ENCODE results near the gene NANOS2. TPM values are rescaled to one million over a fixed set of nuclear protein-coding genes. Genes with fewer than 3 reads are reported as not detected.

NANOS2 gene
- total RNA-seq, 4 donors from 2014 or later, result not detected

DNA sequence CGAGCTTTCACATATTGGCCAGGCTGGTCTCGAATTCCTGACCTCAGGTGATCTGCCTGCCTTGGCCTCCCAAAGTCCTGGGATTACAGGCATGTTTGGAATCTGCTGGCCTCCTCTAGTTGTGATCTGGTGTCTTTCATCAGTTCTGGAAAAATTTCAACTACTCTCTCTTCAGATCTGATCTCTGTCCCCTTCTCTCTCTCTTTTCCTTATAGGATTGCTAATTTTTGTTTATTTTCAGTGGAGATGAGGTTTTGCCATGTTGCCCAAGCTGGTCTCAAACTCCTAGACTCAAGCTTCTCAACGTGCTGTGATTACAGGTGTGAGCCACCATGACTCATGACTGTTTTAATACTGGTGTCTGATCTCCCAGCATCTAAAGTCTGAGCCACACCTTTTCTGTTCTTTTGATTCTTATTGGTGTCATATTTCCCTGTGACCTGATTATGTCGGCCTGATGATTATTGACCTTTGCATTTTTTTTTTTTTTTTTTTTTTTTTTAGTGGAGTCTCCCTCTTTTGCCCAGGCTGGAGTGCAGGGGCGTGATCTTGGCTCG is 10.4 kb upstream of the NANOS2 start:
- WGBS, 2 donors, result 59 to 62% methylated on average over 6 of the region's 6 CpGs
- H3K4me3 ChIP-seq (ENCODE audit: low read depth, poor library complexity, severe bottlenecking), result no peak overlapping the region
- no peak for DNase-seq (ENCODE audit: low spot score in 2 of 2)
- TF ChIP-seq POLR2A (IDR thresholded peaks at IDR 0.05), result no peak
- TF ChIP-seq, protein P1, sequence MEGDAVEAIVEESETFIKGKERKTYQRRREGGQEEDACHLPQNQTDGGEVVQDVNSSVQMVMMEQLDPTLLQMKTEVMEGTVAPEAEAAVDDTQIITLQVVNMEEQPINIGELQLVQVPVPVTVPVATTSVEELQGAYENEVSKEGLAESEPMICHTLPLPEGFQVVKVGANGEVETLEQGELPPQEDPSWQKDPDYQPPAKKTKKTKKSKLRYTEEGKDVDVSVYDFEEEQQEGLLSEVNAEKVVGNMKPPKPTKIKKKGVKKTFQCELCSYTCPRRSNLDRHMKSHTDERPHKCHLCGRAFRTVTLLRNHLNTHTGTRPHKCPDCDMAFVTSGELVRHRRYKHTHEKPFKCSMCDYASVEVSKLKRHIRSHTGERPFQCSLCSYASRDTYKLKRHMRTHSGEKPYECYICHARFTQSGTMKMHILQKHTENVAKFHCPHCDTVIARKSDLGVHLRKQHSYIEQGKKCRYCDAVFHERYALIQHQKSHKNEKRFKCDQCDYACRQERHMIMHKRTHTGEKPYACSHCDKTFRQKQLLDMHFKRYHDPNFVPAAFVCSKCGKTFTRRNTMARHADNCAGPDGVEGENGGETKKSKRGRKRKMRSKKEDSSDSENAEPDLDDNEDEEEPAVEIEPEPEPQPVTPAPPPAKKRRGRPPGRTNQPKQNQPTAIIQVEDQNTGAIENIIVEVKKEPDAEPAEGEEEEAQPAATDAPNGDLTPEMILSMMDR (IDR thresholded peaks at IDR 0.05), result no peak
- intact Hi-C loops (cut with DNase I; ENCODE audit: low total_unique reads), result no loop called here

DNA sequence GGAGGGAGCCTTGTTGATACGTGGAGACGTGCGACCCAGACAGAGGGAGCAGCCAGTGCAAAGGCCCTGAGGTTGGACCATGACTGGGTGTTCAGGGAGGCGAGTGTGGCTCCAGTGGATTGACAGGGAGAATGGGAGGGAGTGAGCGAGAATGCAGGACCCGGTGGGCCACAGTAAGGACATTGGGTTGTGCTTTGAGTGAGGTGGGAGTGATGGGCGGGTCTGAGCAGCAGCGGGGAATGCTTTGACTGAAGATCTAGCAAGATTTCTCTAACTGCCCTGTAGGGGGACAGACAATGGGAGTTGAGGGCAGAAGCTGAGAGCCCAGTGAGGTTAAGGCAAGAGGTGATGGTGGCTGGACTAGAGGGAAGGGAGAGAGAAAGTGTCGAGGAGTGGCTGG is 7.7 kb upstream of the NANOS2 start:
- no peak for TF ChIP-seq POLR2A (IDR thresholded peaks at IDR 0.05)
- TF ChIP-seq, protein P1 (IDR thresholded peaks at IDR 0.05), result no peak
- 63 to 66% methylated on average over 9 of the region's 9 CpGs for WGBS, 2 donors
- intact Hi-C loops (cut with DNase I; ENCODE audit: low total_unique reads), result no loop called here
- DNase-seq (ENCODE audit: low spot score in 2 of 2), result no peak
- no peak overlapping the region for H3K4me3 ChIP-seq (ENCODE audit: low read depth, poor library complexity, severe bottlenecking)

DNA sequence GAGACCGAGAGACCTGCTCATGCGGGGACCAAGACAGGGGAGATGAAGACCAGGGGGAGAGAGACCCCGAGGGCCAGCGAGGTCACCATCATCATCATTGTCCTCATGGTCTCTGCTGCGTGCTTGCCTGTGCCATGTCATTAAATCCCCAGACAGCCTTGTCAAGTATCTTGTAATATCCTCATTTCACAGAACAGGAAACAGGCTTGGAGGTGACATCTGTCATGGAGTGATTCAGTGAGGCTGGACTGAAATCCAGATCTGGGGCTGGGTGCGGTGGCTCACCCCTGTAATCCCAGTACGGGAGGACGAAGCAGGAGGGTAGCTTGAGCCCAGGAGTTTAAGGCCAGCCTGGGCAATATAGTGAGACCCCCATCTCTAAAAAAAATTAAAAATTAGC is 5.9 kb upstream of the NANOS2 start:
- intact Hi-C loops (cut with DNase I; ENCODE audit: low total_unique reads), result no loop called here
- no peak for TF ChIP-seq POLR2A (IDR thresholded peaks at IDR 0.05)
- H3K4me3 ChIP-seq (ENCODE audit: low read depth, poor library complexity, severe bottlenecking), result no peak overlapping the region
- DNase-seq (ENCODE audit: low spot score in 2 of 2), result no peak
- WGBS, 2 donors, result 62 to 65% methylated on average over 8 of the region's 8 CpGs

DNA sequence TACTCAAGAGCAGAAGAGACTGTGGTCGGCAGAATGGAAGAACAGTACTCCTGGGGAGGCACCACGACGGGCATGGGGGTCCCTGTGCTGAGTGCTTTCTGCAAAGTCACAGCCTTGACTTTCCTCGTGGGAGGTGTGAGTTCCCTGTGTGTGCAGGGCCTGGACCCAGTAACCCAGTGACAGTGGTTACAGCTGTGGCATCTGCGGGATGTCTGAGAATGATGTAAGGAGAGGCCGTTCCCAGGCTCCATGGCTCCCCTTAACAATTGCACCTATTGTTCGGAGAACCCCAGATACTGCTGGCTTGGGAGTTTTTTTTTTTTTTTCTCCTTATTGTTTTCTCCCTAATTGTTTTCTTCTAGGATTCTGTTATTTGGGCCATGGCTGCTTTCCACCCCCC is 5.1 kb upstream of the NANOS2 start:
- 55 to 61% methylated on average over 7 of the region's 7 CpGs for WGBS, 2 donors

DNA sequence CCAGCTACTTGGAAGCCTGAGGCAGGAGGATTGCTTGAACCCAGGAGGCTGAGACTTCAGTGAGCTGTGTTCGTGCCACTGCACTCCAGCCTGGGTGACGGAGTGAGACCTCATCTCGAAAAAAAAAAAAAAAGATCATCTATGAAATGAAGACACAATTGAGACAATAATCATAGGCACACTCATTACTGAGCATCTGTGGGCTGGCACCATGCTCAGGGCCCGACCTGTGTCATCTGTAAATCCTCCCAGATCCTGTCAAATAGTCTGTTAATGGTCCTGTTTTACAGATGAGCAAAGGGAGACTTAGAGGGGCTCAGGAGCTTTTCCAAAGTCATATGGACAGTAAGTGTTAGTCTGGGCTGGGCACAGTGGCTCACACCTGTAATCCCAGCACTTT is 4.1 kb upstream of the NANOS2 start:
- no peak overlapping the region for H3K4me3 ChIP-seq (ENCODE audit: low read depth, poor library complexity, severe bottlenecking)
- TF ChIP-seq, protein P1 (IDR thresholded peaks at IDR 0.05), result no peak
- no peak for TF ChIP-seq POLR2A (IDR thresholded peaks at IDR 0.05)
- WGBS, 2 donors, result 61 to 64% methylated on average over 4 of the region's 4 CpGs
- intact Hi-C loops (cut with DNase I; ENCODE audit: low total_unique reads), result no loop called here
- no peak for DNase-seq (ENCODE audit: low spot score in 2 of 2)

More for the DNA sequence above, 5.1 kb upstream of the NANOS2 start:
- H3K4me3 ChIP-seq (ENCODE audit: low read depth, poor library complexity, severe bottlenecking), result no peak overlapping the region
- intact Hi-C loops (cut with DNase I; ENCODE audit: low total_unique reads), result no loop called here
- no peak for DNase-seq (ENCODE audit: low spot score in 2 of 2)
- TF ChIP-seq POLR2A (IDR thresholded peaks at IDR 0.05), result no peak
- TF ChIP-seq, protein P1 (IDR thresholded peaks at IDR 0.05), result no peak

DNA sequence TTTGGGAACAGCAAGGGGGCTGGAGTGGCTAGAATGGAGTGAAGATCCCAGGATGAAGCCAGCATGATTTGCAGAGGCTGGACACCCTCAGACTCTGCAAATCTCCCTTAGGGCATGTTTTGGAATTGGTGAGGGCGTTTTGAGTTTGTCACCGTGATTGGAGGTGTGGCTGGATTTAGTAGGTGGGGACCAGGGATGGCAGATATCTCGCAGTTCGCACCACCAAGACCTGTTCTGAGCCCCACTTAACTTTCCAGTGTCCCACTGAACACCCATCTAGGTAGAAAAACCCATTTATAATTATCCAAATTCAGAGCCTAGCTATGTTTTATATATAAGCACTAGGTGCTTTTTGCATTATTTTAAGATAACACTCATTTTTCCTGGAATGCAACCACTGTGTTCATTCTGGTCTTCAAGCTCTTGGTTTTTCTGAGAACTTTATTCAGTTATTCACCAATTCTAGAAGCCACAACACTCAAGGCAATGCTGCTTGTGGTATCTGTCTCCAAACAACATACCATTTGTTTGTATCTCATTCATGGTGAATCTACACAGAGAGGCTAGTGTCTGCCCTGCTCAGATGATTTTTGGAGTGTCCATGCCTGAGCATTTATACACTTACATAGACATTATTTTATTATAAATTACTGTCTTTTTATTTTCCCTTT is 3.0 kb upstream of the NANOS2 start:
- TF ChIP-seq POLR2A (IDR thresholded peaks at IDR 0.05), result no peak
- TF ChIP-seq, protein P1 (IDR thresholded peaks at IDR 0.05), result no peak
- H3K4me3 ChIP-seq (ENCODE audit: low read depth, poor library complexity, severe bottlenecking), result no peak overlapping the region
- WGBS, 2 donors, result 27 to 42% methylated on average over 4 of the region's 4 CpGs
- no peak for DNase-seq (ENCODE audit: low spot score in 2 of 2)
- intact Hi-C loops (cut with DNase I; ENCODE audit: low total_unique reads), result no loop called here
